Mucosa of descending colon (tissue), 3 donors: ENCODE measurements around the gene ABCG2. TPM values are rescaled to one million over a fixed set of nuclear protein-coding genes. Genes with fewer than 3 reads are reported as not detected.

Experiments used
- ATAC-seq: fragments of 200-7000 bp; cut with Tn5 transposase; one replicate; pipeline ENCODE4 v1.9.1; 2020; ENCODE audit warnings: mild to moderate bottlenecking, moderate library complexity
- DNase-seq, 3 donors: peaks; one replicate each; pipeline ENCODE4 v3.0.0-alpha.2; 2020
- H3K36me3 ChIP-seq: fragments of 200-600 bp; one replicate; pipeline ENCODE4 v1.8.0; 2021; ENCODE audit warnings: low read depth, mild to moderate bottlenecking
- H3K4me1 ChIP-seq: fragments of 200-600 bp; one replicate; pipeline ENCODE4 v1.8.0; 2021; ENCODE audit warnings: low read depth, mild to moderate bottlenecking
- H3K4me3 ChIP-seq: fragments of 200-600 bp; one replicate; pipeline ENCODE4 v1.8.0; 2021; ENCODE audit warnings: mild to moderate bottlenecking
- H3K9me3 ChIP-seq: fragments of 200-600 bp; one replicate; pipeline ENCODE4 v1.8.0; 2021; ENCODE audit warnings: mild to moderate bottlenecking
- intact Hi-C, 2 donors: fragments of 100-400 bp; cut with DNase I in 1 of 2; cut with micrococcal nuclease in 1 of 2; formaldehyde crosslinking; loops; one replicate each; pipeline versions ENCODE4 v1.11.0 to v1.11.1; 2022; cut with DNase I, micrococcal nuclease
- total RNA-seq, 3 donors: library from RNA; stranded (reverse); fragmentation: NEBNext Ultra II Directional in 2 of 3; extraction: Animal tissue kit (Norgen Biotek cat#: 25700) in 2 of 3; gene quantifications; one replicate each; pipeline versions ENCODE4 v1.2.1 to v1.2.4, GENCODE V29; 2021 to 2023
- TF ChIP-seq, protein P1 (sequence below): fragments of 200-600 bp; IDR thresholded peaks from one replicate; pipeline ENCODE4 v1.8.0; 2022; ENCODE audit warnings: antibody characterized with exemption, mild to moderate bottlenecking
- donor health status: DM: no; HTN: no; CAD: no; lungs with moderate emphysema.
- donor health status: DM: no; HTN: no; CAD: no.
- donor health status: DM: no; HTN: yes; CAD: no.

ABCG2 gene
- total RNA-seq, 3 donors from 2014 or later, result 17.7 to 64.4 (median 59.4) TPM

DNA sequence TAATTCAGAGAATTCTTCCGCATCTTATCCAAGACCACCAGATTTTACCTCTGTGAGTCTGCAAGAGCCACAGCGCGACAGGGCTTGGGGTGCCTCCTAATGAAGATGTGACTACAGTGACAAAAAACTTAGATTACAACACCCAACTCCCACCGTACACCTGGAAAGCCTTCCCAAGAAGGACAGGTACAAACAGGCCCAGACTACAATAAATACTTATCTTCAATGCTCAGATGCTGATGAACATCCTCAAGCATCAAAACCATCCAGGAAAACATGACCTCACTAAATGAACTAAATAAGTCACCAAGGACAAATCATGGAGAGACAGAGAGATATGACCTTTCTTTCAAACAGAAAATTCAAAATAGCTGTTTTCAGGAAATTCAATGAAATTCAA is 20.8 kb upstream of the ABCG2 start:
- Histone ChIP-seq H3K9me3 (no peaks in the 10 kb centered on the region), H3K4me1 (no peaks in the 10 kb centered on the region), H3K36me3 (no peaks in the 10 kb centered on the region), H3K4me3 (no peak overlapping the region)
- ATAC-seq, result no peak
- no peak for DNase-seq
- TF ChIP-seq, protein P1, sequence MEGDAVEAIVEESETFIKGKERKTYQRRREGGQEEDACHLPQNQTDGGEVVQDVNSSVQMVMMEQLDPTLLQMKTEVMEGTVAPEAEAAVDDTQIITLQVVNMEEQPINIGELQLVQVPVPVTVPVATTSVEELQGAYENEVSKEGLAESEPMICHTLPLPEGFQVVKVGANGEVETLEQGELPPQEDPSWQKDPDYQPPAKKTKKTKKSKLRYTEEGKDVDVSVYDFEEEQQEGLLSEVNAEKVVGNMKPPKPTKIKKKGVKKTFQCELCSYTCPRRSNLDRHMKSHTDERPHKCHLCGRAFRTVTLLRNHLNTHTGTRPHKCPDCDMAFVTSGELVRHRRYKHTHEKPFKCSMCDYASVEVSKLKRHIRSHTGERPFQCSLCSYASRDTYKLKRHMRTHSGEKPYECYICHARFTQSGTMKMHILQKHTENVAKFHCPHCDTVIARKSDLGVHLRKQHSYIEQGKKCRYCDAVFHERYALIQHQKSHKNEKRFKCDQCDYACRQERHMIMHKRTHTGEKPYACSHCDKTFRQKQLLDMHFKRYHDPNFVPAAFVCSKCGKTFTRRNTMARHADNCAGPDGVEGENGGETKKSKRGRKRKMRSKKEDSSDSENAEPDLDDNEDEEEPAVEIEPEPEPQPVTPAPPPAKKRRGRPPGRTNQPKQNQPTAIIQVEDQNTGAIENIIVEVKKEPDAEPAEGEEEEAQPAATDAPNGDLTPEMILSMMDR, result no peak
- intact Hi-C loops, result no loop called here

GRCh38 chr4:88178626-88179231 is 20.3 kb upstream of the ABCG2 start:
- TF ChIP-seq, protein P1, result no peak
- no peak overlapping the region for H3K4me3 ChIP-seq
- H3K9me3 ChIP-seq, result no peaks in the 10 kb centered on the region
- H3K36me3 ChIP-seq, result no peaks in the 10 kb centered on the region
- H3K4me1 ChIP-seq, result no peaks in the 10 kb centered on the region
- intact Hi-C loops, result no loop called here
- peak; percentile 72 for ATAC-seq
- DNase-seq, result no peak

DNA sequence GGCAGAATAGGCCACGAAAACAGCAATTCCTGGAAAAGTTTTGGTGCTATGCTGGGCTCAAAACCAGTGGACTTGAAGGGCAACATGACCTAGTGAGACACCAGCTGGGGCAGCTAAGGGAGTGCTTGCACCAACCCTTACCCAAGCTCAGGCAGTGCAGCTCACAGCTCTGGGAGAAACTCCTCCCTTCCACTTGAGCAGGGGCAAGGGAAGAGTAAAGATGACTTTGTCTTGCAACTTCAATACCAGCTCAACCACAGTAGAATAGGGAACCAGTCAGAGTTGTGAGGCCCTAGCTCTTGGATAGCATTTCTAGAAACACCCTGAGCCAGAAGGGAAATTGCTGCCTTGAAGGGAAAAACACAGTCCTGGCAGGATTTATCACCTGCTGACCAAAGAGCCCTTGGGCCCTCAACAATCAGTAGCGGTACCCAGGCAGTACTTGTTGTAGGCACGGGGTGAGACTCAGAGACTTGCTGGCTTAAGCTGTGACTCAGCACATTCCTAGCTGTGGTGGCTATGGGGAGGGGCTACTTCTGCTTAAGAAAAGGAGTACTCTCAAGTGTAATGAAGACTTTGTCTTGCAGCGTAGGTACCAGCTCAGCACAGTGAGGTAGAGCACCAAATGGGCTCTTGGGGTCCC is 19.7 kb upstream of the ABCG2 start:
- no peak overlapping the region for H3K4me3 ChIP-seq
- H3K4me1 ChIP-seq, result no peaks in the 10 kb centered on the region
- TF ChIP-seq, protein P1, result no peak
- ATAC-seq (peak; percentile 70), DNase-seq (peak in 1 of 3 donors; percentile 14)
- H3K9me3 ChIP-seq, result no peaks in the 10 kb centered on the region
- no peaks in the 10 kb centered on the region for H3K36me3 ChIP-seq
- intact Hi-C loops, result no loop called here

DNA sequence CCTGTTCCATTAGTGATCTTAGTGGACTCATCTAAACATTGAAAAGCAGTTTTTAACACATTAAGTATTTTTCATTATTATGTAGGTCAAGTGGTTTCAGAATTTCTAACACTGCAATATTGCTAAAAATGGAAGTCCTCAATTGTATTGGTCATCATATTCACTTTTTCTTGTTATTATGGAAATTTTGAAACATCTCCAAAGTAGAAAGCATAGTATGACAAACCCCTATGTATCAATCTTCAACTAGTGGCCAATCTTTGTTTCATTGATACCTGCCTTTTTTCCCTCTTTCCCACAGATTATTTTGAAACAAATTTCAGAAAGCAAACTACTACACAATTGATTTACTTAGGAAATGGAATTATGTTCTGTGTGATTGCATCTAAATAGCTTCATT is 14.5 kb upstream of the ABCG2 start:
- intact Hi-C loops, result no loop called here
- Histone ChIP-seq H3K4me3 (no peak overlapping the region), H3K36me3 (no peaks in the 10 kb centered on the region), H3K4me1 (peaks cover 6% of the 10 kb centered on the region), H3K9me3 (no peaks in the 10 kb centered on the region)
- ATAC-seq (no peak), DNase-seq (no peak)
- TF ChIP-seq, protein P1, result no peak

DNA sequence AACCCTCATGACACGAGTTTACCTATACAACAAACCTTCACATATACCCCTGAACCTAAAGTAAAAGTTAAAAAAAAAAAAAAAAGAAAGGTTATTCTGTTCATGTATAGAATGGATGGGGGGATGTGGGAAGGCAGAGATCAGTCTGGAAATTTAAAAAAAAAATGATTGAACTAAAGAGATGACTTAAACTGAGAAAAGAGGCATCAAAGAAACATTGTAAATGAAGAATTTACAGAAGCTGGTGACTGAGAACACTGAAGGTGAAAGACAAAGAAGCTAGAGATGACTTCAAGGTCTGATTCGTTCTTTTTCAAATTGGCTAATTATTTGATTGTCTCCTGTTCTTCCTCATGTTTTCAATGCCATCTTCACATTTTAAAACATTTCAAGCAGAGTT is 12.8 kb upstream of the ABCG2 start:
- TF ChIP-seq, protein P1, result no peak
- Histone ChIP-seq H3K36me3 (no peaks in the 10 kb centered on the region), H3K4me1 (peaks cover 7% of the 10 kb centered on the region), H3K9me3 (no peaks in the 10 kb centered on the region), H3K4me3 (no peak overlapping the region)
- ATAC-seq, result no peak
- intact Hi-C loops, result no loop called here
- DNase-seq, result no peak
